Lung (tissue), 16 donors: ENCODE measurements around the gene YIPF7. TPM values are rescaled to one million over a fixed set of nuclear protein-coding genes. Genes with fewer than 3 reads are reported as not detected.

Experiments used
- ATAC-seq: fragments of 200-7000 bp; cut with Tn5 transposase; one replicate; pipeline ENCODE4 v1.9.1; 2020; ENCODE audit warnings: moderate number of reproducible peaks; ENCODE audit not compliant: insufficient read depth, low FRiP score
- DNase-seq, 3 donors: peaks; one replicate each; pipeline ENCODE4 v3.0.0-alpha.2; 2013 to 2017
- H3K27ac ChIP-seq, 2 donors: one replicate each; pipeline ENCODE4 v1.5.1; 2013; ENCODE audit warnings: mild to moderate bottlenecking in 2 of 2, moderate library complexity in 2 of 2, control low read depth in 1 of 2, inconsistent platforms in 1 of 2, low read depth in 1 of 2, low read length in 1 of 2
- H3K27me3 ChIP-seq, 3 donors: one replicate each; pipeline ENCODE4 v1.5.1; 2013; ENCODE audit warnings: low read length in 2 of 3; ENCODE audit not compliant: control insufficient read depth in 3 of 3, insufficient read depth in 3 of 3
- H3K36me3 ChIP-seq, 4 donors: one replicate each; pipeline ENCODE4 v1.5.1; 2013; ENCODE audit warnings: low read length in 4 of 4, mild to moderate bottlenecking in 1 of 4, moderate library complexity in 1 of 4; ENCODE audit not compliant: control insufficient read depth in 4 of 4, insufficient read depth in 4 of 4
- H3K4me1 ChIP-seq, 5 donors: one replicate each; pipeline ENCODE4 v1.5.1; 2013; ENCODE audit warnings: low read length in 5 of 5, mild to moderate bottlenecking in 2 of 5, moderate library complexity in 1 of 5; ENCODE audit not compliant: control insufficient read depth in 5 of 5, insufficient read depth in 5 of 5
- H3K4me3 ChIP-seq: one replicate; pipeline ENCODE4 v1.5.1; 2013; ENCODE audit warnings: mild to moderate bottlenecking, control low read depth, moderate library complexity
- H3K9ac ChIP-seq, 2 donors: one replicate each; pipeline ENCODE4 v1.5.1; 2013; ENCODE audit warnings: low read length in 2 of 2, control low read depth in 1 of 2; ENCODE audit not compliant: insufficient read depth in 1 of 2
- H3K9me3 ChIP-seq, 4 donors: one replicate each; pipeline ENCODE4 v1.5.1; 2013; ENCODE audit warnings: low read length in 3 of 4, mild to moderate bottlenecking in 1 of 4, moderate library complexity in 1 of 4; ENCODE audit not compliant: control insufficient read depth in 4 of 4, insufficient read depth in 3 of 4
- WGBS, 2 donors: extraction: QIAGEN DNeasy Blood & Tissue Kit; methylation state at CpG; one replicate each; pipeline ENCODE4 v1.1.7; 2013; 5-methylcytosine and 5-hydroxymethylcytosine counted together
- long read RNA-seq, 5 donors: transcript quantifications; one replicate each; lab custom pipeline, GENCODE V29; 2026
- polyA plus RNA-seq, 2 donors: library from polyadenylated mRNA; stranded (reverse); fragments of 200-250 nt; gene quantifications; one replicate each; pipeline ENCODE4 v1.2.1, GENCODE V29; 2013
- total RNA-seq, 2 donors: library from RNA; depleted of rRNA in 1 of 2; stranded (reverse); fragments of >200 nt in 1 of 2; gene quantifications; one replicate each; pipeline ENCODE4 v1.2.1, GENCODE V29; 2014 to 2021
- TF ChIP-seq, protein P1 (sequence below): IDR thresholded peaks from 2 replicates; pipeline ENCODE4 v1.5.1; 2012; ENCODE audit warnings: mild to moderate bottlenecking; ENCODE audit errors: control extremely low read depth, extremely low read depth
- donor health status: control.
- donor health status: control.
- donor health status: Bipolar disorder and iron deficiency.
- donor health status: healthy.
- donor health status: DM: yes; HTN: yes; CAD: no.

Gene YIPF7
- total RNA-seq: not detected
- polyA plus RNA-seq: not detected
- long read RNA-seq, donor 1, partial matches to known transcripts: 26 of 26 reads
- long read RNA-seq, donor 1, other reads (novel, unspliced or antisense): 0 of 26 reads
- long read RNA-seq, donor 2: 0 reads
- long read RNA-seq, donor 3: 0 reads
- long read RNA-seq, donor 4: 0 reads
- long read RNA-seq, donor 5: 0 reads

DNA sequence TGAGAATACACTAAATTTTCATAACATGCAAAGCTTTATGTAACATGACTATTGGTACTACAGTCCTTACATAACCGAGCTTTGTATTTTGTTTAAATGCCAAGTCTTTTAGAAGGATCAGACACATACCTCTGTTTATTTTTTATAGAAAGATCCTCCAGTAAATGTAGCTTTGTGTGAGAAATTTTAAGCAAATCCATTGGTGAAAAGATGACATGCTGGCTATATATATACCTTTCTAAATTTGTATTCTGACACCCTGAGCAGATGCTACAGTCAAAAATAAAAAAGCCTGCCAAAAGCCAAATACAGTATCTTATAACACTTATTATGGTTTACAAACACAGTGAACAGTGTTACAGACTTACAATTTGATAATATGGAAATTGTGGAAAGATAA, at the start of gene YIPF7:
Gene YIPF7 (minus strand): TSS at position 201 of the 400 bp plus-strand sequence. CDS start 1,525 bp downstream, outside the sequence.
- no peaks in the 10 kb centered on the region for H3K9me3 ChIP-seq
- ATAC-seq (no peak), DNase-seq (no peak)
- H3K4me1 ChIP-seq: no peaks in the 10 kb centered on the region
- no peaks in the 10 kb centered on the region for H3K27me3 ChIP-seq
- no peaks in the 10 kb centered on the region for H3K36me3 ChIP-seq
- no peak within 1 kb of the TSS for H3K9ac ChIP-seq
- 87 to 88% methylated on average over 1 of the region's 1 CpG for WGBS, 2 donors
- TF ChIP-seq, protein P1, sequence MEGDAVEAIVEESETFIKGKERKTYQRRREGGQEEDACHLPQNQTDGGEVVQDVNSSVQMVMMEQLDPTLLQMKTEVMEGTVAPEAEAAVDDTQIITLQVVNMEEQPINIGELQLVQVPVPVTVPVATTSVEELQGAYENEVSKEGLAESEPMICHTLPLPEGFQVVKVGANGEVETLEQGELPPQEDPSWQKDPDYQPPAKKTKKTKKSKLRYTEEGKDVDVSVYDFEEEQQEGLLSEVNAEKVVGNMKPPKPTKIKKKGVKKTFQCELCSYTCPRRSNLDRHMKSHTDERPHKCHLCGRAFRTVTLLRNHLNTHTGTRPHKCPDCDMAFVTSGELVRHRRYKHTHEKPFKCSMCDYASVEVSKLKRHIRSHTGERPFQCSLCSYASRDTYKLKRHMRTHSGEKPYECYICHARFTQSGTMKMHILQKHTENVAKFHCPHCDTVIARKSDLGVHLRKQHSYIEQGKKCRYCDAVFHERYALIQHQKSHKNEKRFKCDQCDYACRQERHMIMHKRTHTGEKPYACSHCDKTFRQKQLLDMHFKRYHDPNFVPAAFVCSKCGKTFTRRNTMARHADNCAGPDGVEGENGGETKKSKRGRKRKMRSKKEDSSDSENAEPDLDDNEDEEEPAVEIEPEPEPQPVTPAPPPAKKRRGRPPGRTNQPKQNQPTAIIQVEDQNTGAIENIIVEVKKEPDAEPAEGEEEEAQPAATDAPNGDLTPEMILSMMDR: no peak
- no peak within 1 kb of the TSS for H3K4me3 ChIP-seq
- H3K27ac ChIP-seq: no peak within 1 kb of the TSS

GRCh38 chr4:44701037-44701436, 49.6 kb upstream of the YIPF7 start:
- Histone ChIP-seq H3K4me1 (peaks cover 0 to 3% (median 0%) of the 10 kb centered on the region in 5 donors), H3K27me3 (no peaks in the 10 kb centered on the region), H3K9me3 (no peaks in the 10 kb centered on the region), H3K27ac (no peak overlapping the region), H3K4me3 (no peak overlapping the region), H3K36me3 (peaks cover 10 to 42% (median 22%) of the 10 kb centered on the region in 4 donors), H3K9ac (no peak overlapping the region)
- no peak for DNase-seq
- TF ChIP-seq, protein P1: no peak
- ATAC-seq: no peak
- WGBS, 2 donors: 69 to 78% methylated on average over 2 of the region's 2 CpGs

DNA sequence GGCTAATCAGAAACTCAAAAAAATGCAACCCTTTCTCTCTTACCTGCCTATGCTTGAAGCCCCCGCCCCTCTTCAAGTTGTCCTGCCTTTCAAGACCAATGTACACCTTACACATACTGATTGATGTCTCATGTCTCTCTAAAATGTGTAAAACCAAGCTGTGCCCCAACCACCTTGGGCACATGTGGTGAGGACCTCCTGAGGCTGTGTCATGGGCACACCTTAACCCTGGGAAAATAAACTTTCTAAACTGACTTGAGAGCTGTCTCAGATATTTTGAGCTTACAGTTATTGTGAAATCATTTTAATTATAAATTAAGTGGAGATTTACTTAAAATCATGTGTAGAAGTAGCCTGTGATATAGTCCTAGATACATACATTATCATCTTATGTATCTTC, 49.0 kb upstream of the YIPF7 start:
- Histone ChIP-seq H3K9me3 (no peaks in the 10 kb centered on the region), H3K27ac (no peak overlapping the region), H3K4me1 (peaks cover 0 to 3% (median 0%) of the 10 kb centered on the region in 5 donors), H3K36me3 (peaks cover 10 to 39% (median 23%) of the 10 kb centered on the region in 4 donors), H3K9ac (no peak overlapping the region), H3K4me3 (no peak overlapping the region), H3K27me3 (no peaks in the 10 kb centered on the region)
- ATAC-seq (no peak), DNase-seq (no peak)
- WGBS, 2 donors: 86 to 90% methylated on average over 1 of the region's 1 CpG
- TF ChIP-seq, protein P1: no peak

DNA sequence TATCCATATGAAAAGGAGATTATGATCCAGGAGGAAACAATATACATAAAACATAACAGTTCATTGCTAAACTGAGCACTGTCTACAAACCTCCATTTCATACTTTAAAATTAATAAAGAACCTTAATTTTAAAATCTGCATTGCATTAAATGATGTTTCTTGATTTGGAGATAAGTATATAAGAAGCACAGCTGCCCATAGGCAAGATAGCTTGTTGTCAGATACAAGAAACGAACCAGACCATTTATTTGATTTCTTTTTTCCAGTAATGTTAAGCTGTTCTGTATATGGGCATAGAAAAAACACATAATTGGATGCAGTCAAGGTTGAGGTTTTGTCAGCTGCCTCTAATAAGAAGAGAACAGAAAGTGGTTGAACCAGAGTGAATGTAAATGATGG, 33.2 kb upstream of the YIPF7 start:
- no peak for DNase-seq
- Histone ChIP-seq H3K36me3 (peaks cover 7 to 45% (median 11%) of the 10 kb centered on the region in 4 donors), H3K4me1 (peaks cover 0 to 12% (median 0%) of the 10 kb centered on the region in 5 donors), H3K27ac (no peak overlapping the region), H3K4me3 (no peak overlapping the region), H3K9me3 (no peaks in the 10 kb centered on the region), H3K9ac (no peak overlapping the region), H3K27me3 (no peaks in the 10 kb centered on the region)
- WGBS, 2 donors: 92 to 94% methylated on average over 1 of the region's 1 CpG
- ATAC-seq: no peak
- TF ChIP-seq, protein P1: no peak
